ENCODE data around the gene ERG. TPM values are rescaled to one million over a fixed set of nuclear protein-coding genes. Genes with fewer than 3 reads are reported as not detected.

The ERG gene
- total RNA-seq, 1 donor from 2014 or later = not detected

GRCh38 chr21:38359835-38360234 lies 138.4 kb downstream of the ERG start:
- DNase-seq (ENCODE audit: low spot score, unreplicated experiment) = no peak
- peaks cover 37% of the 10 kb centered on the region for H3K27me3 Mint-ChIP-seq
- H3K36me3 Mint-ChIP-seq (ENCODE audit: insufficient read depth) = no peaks in the 10 kb centered on the region
- H3K27ac Mint-ChIP-seq = no peak overlapping the region
- no peak overlapping the region for H3K4me3 Mint-ChIP-seq (ENCODE audit: low read depth)
- H3K9me3 Mint-ChIP-seq (ENCODE audit: low read depth) = no peaks in the 10 kb centered on the region
- no peak for TF ChIP-seq CTCF (IDR thresholded peaks at IDR 0.05; ENCODE audit: unreplicated experiment)
- H3K4me1 Mint-ChIP-seq (ENCODE audit: low read depth) = no peaks in the 10 kb centered on the region

- no peak overlapping the region for H3K27ac Mint-ChIP-seq
- no peaks in the 10 kb centered on the region for H3K9me3 Mint-ChIP-seq (ENCODE audit: low read depth)
- H3K36me3 Mint-ChIP-seq (ENCODE audit: insufficient read depth) = no peaks in the 10 kb centered on the region
- H3K4me3 Mint-ChIP-seq (ENCODE audit: low read depth) = no peak overlapping the region
- DNase-seq (ENCODE audit: low spot score, unreplicated experiment) = no peak
- H3K4me1 Mint-ChIP-seq (ENCODE audit: low read depth) = no peaks in the 10 kb centered on the region
- H3K27me3 Mint-ChIP-seq = peaks cover 43% of the 10 kb centered on the region
- TF ChIP-seq CTCF (IDR thresholded peaks at IDR 0.05; ENCODE audit: unreplicated experiment) = no peak
These were observed 139.2 kb downstream of the ERG start for GRCh38 chr21:38359090-38359489.

GRCh38 chr21:38358666-38359065 lies 139.6 kb downstream of the ERG start:
- DNase-seq (ENCODE audit: low spot score, unreplicated experiment) = no peak
- Mint-ChIP-seq H3K27me3 (peaks cover 44% of the 10 kb centered on the region), H3K36me3 (ENCODE audit: insufficient read depth) (no peaks in the 10 kb centered on the region), H3K27ac (no peak overlapping the region), H3K4me3 (ENCODE audit: low read depth) (no peak overlapping the region), H3K9me3 (ENCODE audit: low read depth) (no peaks in the 10 kb centered on the region), H3K4me1 (ENCODE audit: low read depth) (no peaks in the 10 kb centered on the region)
- no peak for TF ChIP-seq CTCF (IDR thresholded peaks at IDR 0.05; ENCODE audit: unreplicated experiment)

GRCh38 chr21:38358098-38358497 lies 140.2 kb downstream of the ERG start:
- no peak for DNase-seq (ENCODE audit: low spot score, unreplicated experiment)
- no peaks in the 10 kb centered on the region for H3K9me3 Mint-ChIP-seq (ENCODE audit: low read depth)
- peaks cover 45% of the 10 kb centered on the region for H3K27me3 Mint-ChIP-seq
- H3K4me3 Mint-ChIP-seq (ENCODE audit: low read depth) = no peak overlapping the region
- no peaks in the 10 kb centered on the region for H3K36me3 Mint-ChIP-seq (ENCODE audit: insufficient read depth)
- H3K4me1 Mint-ChIP-seq (ENCODE audit: low read depth) = no peaks in the 10 kb centered on the region
- TF ChIP-seq CTCF (IDR thresholded peaks at IDR 0.05; ENCODE audit: unreplicated experiment) = no peak
- H3K27ac Mint-ChIP-seq = no peak overlapping the region

GRCh38 chr21:38356883-38357625 lies 141.2 kb downstream of the ERG start:
- Mint-ChIP-seq H3K27me3 (peaks cover 52% of the 10 kb centered on the region), H3K4me3 (ENCODE audit: low read depth) (no peak overlapping the region), H3K27ac (no peak overlapping the region), H3K4me1 (ENCODE audit: low read depth) (peaks cover under 1% of the 10 kb centered on the region), H3K36me3 (ENCODE audit: insufficient read depth) (no peaks in the 10 kb centered on the region), H3K9me3 (ENCODE audit: low read depth) (no peaks in the 10 kb centered on the region)
- DNase-seq (ENCODE audit: low spot score, unreplicated experiment) = no peak
- TF ChIP-seq CTCF (IDR thresholded peaks at IDR 0.05; ENCODE audit: unreplicated experiment) = no peak
